SIG-M5 treated with dmso at 0.1 percent for 504 hours (cell line): ENCODE results near the gene ADAMTS10.
"Not testable (repeated sequence)": the region's sequence is repeated elsewhere in the genome, so short reads cannot be mapped to it uniquely, and the experiment has no call there.

Experiments
- DNase-seq: peaks from one replicate; lab custom pipeline; 2025; ENCODE audit not compliant: unreplicated experiment; lab: John Stamatoyannopoulos, UW

ADAMTS10 gene

DNA sequence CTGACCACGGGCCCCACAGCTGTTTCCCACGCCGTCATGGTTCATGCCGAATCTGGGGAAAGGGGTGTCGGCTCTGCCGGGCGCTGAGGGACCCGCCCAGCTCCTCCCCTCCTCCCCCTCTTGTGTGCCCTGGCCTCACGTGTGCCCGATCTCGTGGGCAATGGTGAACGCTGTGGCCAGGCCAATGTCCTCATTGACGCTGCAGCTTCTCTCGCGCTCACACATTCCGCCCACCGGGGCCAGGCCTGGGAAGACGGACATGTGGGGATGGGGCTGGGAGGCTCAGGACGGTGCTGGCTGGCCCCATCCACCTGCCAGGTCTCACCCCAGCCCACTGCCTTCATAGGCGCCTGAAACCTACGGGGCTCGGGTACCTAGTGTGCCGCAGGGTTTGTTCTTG lies 14.3 kb downstream of the ADAMTS10 start:
- no peak for DNase-seq

DNA sequence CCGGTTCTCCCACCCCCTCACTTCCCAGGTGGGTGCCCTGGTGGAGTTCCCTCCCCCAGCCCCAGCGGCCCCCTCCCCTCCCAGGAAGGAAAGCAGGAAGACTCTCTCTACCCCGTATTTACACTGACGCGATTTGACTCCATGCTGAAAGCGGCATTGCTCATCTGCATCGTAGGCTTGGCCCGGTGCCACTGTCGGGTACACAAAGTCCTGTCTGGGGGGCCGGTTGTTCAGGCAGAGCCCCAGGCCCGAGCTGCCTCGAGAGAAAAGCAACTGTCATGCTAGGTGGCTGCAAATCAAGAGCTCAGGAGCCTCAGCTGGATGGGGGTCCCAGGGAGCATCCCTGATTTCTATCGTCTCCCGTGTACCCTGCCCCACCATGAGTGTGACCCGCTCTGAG lies 14.9 kb downstream of the ADAMTS10 start:
- DNase-seq, result no peak

DNA sequence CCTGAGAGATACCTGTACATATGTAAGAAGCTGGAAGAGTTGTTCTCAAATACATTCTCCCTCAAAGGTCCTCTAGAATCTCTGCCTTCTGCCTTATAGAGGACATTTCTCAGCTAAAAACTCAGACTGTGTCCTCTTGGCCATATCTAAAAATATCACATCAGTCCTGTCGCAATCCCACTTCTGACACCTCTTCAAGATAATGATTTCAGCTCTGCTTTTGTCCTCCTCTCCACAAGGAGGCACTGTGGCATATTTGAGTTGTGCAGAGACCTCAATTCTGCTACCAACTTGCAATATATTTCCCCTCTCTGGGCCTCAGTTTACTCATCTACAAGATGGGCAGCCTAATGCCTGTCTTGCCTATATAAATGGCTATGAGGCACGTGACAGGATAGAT lies 16.6 kb downstream of the ADAMTS10 start:
- DNase-seq, result no peak

DNA sequence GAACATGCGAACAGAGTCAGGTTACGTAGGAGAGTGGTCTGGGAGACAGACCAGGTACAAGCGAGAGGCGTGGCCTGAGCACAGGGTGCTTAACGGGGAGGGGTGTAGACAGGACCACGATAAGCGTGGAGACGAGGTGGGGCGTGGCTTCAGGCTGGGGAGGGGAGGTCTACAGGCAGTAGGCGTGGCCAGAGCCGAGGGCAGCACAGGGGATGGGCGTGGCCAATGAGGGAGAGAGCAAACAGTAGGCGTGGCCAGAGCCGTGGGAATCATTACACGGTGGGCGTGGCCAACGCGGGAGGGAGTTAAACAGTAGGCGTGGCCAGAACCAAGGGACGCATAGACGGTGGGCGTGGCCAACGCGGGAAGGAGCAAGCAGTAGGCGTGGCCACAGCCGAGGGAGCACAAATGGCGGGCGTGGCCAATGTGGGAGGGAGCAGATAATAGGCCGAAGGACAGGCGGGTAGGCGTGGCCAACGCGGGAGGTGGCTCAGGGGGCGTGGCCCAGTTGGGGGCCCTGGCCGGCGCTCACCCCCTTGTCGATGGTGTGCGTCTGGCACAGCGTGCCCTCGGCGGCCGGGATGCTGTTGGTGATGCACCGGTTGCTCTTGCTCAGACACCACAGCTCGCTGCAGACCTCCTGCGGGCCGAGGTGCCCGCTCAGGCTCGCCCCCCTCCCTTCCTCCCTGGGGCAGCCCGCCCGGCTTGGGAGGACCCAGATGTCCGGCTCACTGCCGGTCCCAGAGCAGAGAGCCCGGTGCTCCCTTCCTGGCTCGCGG lies 18.1 kb downstream of the ADAMTS10 start:
- no peak for DNase-seq

GRCh38 chr19:8589177-8589714 lies 21.3 kb downstream of the ADAMTS10 start:
- DNase-seq, result no peak

DNA sequence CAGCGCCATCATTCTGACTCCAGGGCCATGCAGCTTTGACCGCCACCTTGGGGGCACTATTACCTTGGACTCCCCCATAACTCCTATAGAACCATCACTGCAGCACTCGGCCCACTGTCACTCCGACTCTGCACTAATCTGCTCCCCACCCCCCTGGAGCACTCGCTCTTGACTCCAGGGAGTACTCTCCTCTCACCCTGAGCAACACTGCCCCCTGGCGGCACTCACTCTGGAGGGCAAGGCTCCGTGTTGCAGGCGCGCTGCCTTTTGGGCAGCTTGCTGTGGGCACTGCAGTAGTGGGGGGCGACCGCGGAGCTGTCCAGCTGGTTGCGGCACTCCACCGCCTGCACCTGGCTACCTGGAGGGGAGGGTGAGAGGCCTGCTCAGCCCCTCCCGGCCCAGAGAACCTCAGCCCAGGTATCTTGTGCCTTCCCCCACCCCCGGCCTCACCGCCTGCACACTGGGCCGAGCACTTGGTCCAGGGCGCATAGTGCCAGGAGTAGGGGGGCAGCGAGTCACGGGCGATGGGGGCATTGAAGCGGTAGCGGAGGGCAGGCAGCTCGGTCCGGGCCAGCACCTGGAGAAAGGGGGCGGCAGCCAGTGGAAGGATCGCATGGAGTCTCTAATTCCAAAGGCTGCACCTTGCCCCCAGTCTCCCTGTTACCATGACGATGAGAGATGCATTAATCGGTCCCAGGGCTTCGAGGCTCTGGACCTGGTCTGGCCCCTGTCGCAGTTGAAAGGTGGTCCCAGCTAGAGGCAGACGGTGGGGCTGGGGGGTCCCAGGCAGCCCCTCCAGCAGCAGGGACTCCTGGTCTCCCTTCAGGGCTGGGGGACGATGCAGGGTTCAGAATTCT lies 24.4 kb downstream of the ADAMTS10 start:
- DNase-seq, result no peak

DNA sequence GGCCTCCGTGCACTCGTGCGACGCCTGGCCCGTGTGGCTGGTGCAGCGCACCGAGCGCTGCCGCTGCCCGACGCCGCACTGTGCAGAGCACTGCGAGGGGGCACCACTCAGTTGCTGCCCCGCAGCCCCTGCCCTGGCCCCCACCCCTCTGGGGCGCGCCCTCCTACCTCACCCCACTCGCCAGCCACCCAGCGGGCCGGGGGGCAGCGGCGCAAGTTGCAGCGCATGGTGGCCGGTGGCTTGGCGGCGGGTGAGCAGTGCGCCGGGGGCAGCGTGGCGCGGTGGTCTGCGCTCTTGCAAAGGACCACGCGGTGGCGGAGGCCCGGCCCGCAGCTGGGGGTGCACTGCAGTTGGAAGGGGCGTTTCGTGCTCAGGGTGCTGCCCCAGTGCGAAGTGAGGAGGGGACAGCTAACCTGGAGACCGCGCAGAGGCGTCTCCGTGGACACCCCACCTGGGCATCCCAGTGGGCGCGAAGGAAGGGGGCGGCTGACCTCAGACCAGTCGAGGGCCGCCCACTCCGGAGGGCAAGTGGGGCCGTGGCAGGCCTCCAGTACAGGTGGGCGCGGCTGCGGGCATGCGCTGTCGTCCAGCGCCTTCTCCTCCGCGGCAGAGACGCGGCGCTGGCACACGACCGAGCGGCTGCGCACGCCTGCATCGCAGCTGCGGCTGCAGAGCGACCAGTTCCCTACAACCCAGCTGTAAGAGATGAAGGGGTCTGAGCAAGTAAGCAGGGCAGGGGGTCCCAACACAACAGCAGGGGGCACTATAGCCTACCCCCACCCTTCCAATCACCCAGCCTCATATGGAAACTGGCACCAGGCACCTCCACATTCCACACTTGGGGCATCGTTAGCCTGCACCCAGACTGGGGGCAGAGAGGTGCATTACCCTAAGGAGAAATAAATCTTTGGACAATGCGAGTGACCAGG lies 25.3 kb downstream of the ADAMTS10 start:
- DNase-seq, result no peak

DNA sequence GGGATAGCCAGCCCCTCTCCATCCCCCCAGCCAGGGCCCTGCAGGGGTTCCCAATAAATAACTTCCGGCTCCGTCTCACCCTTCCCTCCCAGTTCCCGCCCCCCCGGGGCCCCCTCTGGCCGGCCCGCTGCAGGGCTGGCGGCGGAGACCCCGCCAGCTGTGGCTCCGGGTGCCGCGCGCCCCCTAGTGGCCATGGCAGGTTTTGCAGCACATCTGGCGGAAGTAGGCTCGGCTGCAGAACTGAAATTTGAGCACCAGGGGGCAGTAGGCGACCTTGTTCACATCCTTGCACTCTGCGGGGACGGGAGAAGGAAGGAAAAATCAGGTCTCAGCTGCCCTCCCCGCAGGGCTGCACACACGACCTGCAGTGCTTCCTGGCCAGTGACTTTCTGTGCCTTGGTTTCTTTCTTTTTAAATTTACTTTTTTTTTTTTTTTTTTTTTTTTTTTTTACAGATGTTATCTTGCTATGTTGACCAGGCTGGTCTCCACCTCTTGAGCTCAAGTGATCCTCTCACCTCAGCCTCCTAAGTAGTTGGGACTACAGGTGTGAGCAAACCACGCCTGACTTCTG lies 29.7 kb downstream of the ADAMTS10 start:
- peak; percentile 74 for DNase-seq

- DNase-seq, result peak; percentile 66
Measured at GRCh38 chr19:8578642-8579265, 31.8 kb downstream of the ADAMTS10 start.

DNA sequence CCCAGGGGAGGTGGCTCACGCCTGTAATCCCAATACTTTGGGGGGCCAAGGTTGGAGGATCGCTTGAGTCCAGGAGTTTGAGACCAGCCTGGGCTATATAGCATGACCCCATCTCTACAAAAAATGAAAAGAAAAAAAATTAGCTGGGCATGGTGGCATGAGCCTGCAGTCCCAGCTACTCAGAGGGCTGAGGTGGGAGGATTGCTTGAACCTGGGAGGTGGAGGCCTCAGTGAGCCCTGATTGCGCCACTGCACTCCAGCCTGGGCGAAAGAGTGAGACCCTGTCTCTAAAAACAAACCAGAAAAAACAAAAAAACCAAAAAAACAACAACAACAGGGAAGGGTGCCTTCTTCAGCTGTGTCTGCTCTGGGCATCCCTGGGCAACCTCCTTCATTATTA lies 32.8 kb downstream of the ADAMTS10 start:
- DNase-seq, result no peak

DNA sequence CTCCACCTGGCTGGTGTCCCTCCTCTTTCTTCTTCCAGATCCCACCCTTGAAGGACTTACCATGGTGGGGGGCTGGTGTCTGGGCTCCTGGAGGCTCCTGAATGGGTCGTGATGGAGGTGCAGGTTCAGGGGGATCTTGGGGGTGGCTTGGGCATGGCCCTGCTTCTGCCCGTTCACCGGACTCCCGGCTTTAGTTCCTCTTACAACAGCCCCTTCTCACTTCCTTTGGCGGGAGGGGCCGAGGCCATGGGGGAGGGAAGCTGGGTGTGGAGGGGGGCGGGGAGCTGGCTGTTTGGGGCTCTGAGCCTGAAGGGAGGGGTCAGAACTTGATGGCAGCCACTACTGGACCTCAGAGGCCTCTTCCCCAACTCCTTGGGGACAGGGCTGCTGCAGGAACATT lies 33.3 kb downstream of the ADAMTS10 start, which contains the start of gene MYO1F:
Gene MYO1F (minus strand): TSS at position 196 of the 400 bp plus-strand sequence. CDS start 133 bp downstream, at position 63.
- peak; percentile 59 for DNase-seq

- DNase-seq, result peak; percentile 96
Measured at GRCh38 chr19:8576273-8576993, 34.1 kb downstream of the ADAMTS10 start.

DNA sequence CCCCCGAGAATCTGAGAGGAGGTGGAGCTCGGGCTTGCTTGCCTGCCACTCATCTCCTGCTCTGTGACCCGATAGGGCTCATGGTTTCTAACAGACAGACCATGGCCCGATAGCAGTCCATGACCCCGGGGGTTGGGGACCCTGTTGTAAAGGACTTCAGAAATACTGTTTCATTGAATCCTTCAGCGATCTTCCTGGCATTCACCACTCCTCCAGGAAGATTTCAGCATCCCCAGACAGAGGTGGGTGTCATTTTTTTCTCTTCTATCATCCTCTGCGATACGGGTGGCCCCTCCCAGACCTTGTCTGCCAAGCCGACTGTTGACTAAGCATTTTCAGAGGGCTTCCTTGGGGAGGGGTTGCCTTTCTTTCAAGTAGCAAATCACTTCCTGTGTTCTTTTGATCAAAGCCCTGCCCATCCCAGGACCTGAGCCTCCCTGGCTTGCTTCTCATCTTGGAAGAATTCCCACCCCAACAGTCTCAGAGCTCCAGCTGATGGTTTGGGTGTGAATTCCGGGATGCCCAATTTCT lies 35.0 kb downstream of the ADAMTS10 start:
- DNase-seq, result peak; percentile 56

- DNase-seq, result not testable (repeated sequence)
Measured at GRCh38 chr19:8574619-8574922, 35.9 kb downstream of the ADAMTS10 start.

GRCh38 chr19:8573316-8573715 lies 37.2 kb downstream of the ADAMTS10 start:
- DNase-seq, result no peak

GRCh38 chr19:8571006-8571411 lies 39.5 kb downstream of the ADAMTS10 start:
- DNase-seq, result peak; percentile 89

GRCh38 chr19:8569066-8569771 lies 41.3 kb downstream of the ADAMTS10 start:
- peak; percentile 94 for DNase-seq

- DNase-seq, result peak; percentile 25
Measured at GRCh38 chr19:8567522-8568172, 42.9 kb downstream of the ADAMTS10 start.
